IMR-90 (cell line): ENCODE results near the gene C5orf63. TPM values are rescaled to one million over a fixed set of nuclear protein-coding genes. Genes with fewer than 3 reads are reported as not detected.

ENCODE experiments used
- ATAC-seq: fragments of 200-7000 bp; cut with Tn5 transposase; 2 replicates; pipeline ENCODE4 v1.9.1; 2020; ENCODE audit warnings: low read depth, mild to moderate bottlenecking, moderate library complexity
- BruUV-seq: library from RNA; stranded (reverse); fragments of 400-500 nt; replicated peaks from 2 replicates; lab custom pipeline; 2021; lab: Mats Ljungman, UMichigan
- CTCF ChIA-PET: fragments of 300-600 bp; formaldehyde crosslinking; extraction: SDS; loops from one replicate; lab custom pipeline; 2021; ENCODE audit warnings: antibody characterized with exemption; lab: Yijun Ruan, JAX
- POLR2A ChIA-PET: fragments of 300-600 bp; sonication (Branson Sonifier 250); formaldehyde crosslinking; loops from one replicate; lab custom pipeline; 2022; ENCODE audit warnings: antibody characterized with exemption; ENCODE audit not compliant: unreplicated experiment; lab: Charles Lee
- DNase-seq: peaks from one replicate; pipeline ENCODE4 v3.0.0; 2013
- H2AFZ ChIP-seq: replicated peaks from 2 replicates; pipeline ENCODE3; 2013; ENCODE audit warnings: low read length, mild to moderate bottlenecking; ENCODE audit not compliant: poor library complexity
- H2AK5ac ChIP-seq: 2 replicates; pipeline ENCODE4 v1.6.1; 2013; ENCODE audit warnings: low read depth, low read length, inconsistent platforms
- H2AK9ac ChIP-seq: replicated peaks from 2 replicates; pipeline ENCODE3; 2013; ENCODE audit warnings: mild to moderate bottlenecking, low read depth, low read length, moderate library complexity; ENCODE audit not compliant: poor library complexity
- H2BK120ac ChIP-seq: 2 replicates; pipeline ENCODE4 v1.6.1; 2013; ENCODE audit warnings: low read depth, low read length, inconsistent platforms
- H2BK15ac ChIP-seq: 3 replicates; pipeline ENCODE4 v1.6.1; 2013; ENCODE audit warnings: low read depth, low read length, inconsistent platforms
- H2BK20ac ChIP-seq: 2 replicates; pipeline ENCODE4 v1.6.1; 2013; ENCODE audit warnings: low read depth, mild to moderate bottlenecking, inconsistent platforms, low read length, moderate library complexity
- H2BK5ac ChIP-seq: 2 replicates; pipeline ENCODE4 v1.6.1; 2013; ENCODE audit warnings: mild to moderate bottlenecking, low read depth, low read length, inconsistent platforms; ENCODE audit not compliant: poor library complexity, severe bottlenecking
- H3K14ac ChIP-seq: replicated peaks from 2 replicates; pipeline ENCODE4 v1.6.1; 2013; ENCODE audit warnings: low read depth, low read length, inconsistent platforms
- H3K18ac ChIP-seq: 2 replicates; pipeline ENCODE4 v1.6.1; 2013; ENCODE audit warnings: low read depth, low read length, control low read depth
- H3K23ac ChIP-seq: 2 replicates; pipeline ENCODE4 v1.6.1; 2013; ENCODE audit warnings: low read depth, low read length, inconsistent platforms
- H3K27ac ChIP-seq: 2 replicates; pipeline ENCODE4 v1.5.1; 2013; ENCODE audit warnings: mild to moderate bottlenecking, control low read depth, low read length; ENCODE audit not compliant: insufficient read depth
- H3K27me3 ChIP-seq: 2 replicates; pipeline ENCODE4 v1.6.1; 2013; ENCODE audit warnings: low read length; ENCODE audit not compliant: control insufficient read depth, insufficient read depth
- H3K36me3 ChIP-seq: 2 replicates; pipeline ENCODE4 v1.6.1; 2013; ENCODE audit warnings: low read length, mixed read lengths; ENCODE audit not compliant: control insufficient read depth, insufficient read depth
- H3K4ac ChIP-seq: 2 replicates; pipeline ENCODE4 v1.6.1; 2013; ENCODE audit warnings: low read depth, low read length, inconsistent platforms
- H3K4me1 ChIP-seq: 2 replicates; pipeline ENCODE4 v1.6.1; 2013; ENCODE audit warnings: low read length, mixed read lengths; ENCODE audit not compliant: control insufficient read depth, insufficient read depth
- H3K4me2 ChIP-seq: 2 replicates; pipeline ENCODE4 v1.6.1; 2013; ENCODE audit warnings: low read depth, mild to moderate bottlenecking, control low read depth, low read length, moderate library complexity
- H3K4me3 ChIP-seq: 2 replicates; pipeline ENCODE4 v1.5.1; 2013; ENCODE audit warnings: low read depth, mild to moderate bottlenecking, control low read depth, low read length, moderate library complexity; ENCODE audit not compliant: insufficient read depth
- H3K56ac ChIP-seq: 2 replicates; pipeline ENCODE4 v1.6.1; 2013; ENCODE audit warnings: low read length, inconsistent platforms; ENCODE audit not compliant: insufficient read depth; ENCODE audit errors: extremely low read depth
- H3K79me1 ChIP-seq, 2 experiments: 2 replicates each; pipeline ENCODE4 v1.6.1; 2013; ENCODE audit warnings: low read length in 2 of 2, inconsistent platforms in 1 of 2, low read depth in 1 of 2
- H3K9ac ChIP-seq: 2 replicates; pipeline ENCODE4 v1.6.1; 2013; ENCODE audit warnings: low read depth, low read length, control low read depth
- H3K9me1 ChIP-seq: 2 replicates; pipeline ENCODE4 v1.6.1; 2013; ENCODE audit warnings: low read length, inconsistent platforms; ENCODE audit not compliant: insufficient read depth
- H3K9me3 ChIP-seq: 2 replicates; pipeline ENCODE4 v1.6.1; 2013; ENCODE audit warnings: low read length; ENCODE audit not compliant: control insufficient read depth, insufficient read depth
- H4K20me1 ChIP-seq: 2 replicates; pipeline ENCODE4 v1.6.1; 2013; ENCODE audit warnings: low read length, inconsistent platforms; ENCODE audit not compliant: insufficient read depth
- H4K5ac ChIP-seq: 2 replicates; pipeline ENCODE4 v1.6.1; 2013; ENCODE audit warnings: mild to moderate bottlenecking, low read depth, low read length, control low read depth
- H4K8ac ChIP-seq, 2 experiments: 2 replicates each; pipeline ENCODE4 v1.6.1; 2013; ENCODE audit warnings: low read depth in 2 of 2, low read length in 2 of 2, control low read depth in 1 of 2, inconsistent platforms in 1 of 2
- H4K91ac ChIP-seq: 2 replicates; pipeline ENCODE4 v1.6.1; 2013; ENCODE audit warnings: low read depth, low read length, inconsistent platforms; ENCODE audit not compliant: insufficient read depth
- BHLHE40 ChIP-seq: fragments of 150-350 bp; IDR thresholded peaks from 2 replicates; pipeline ENCODE4 v1.6.1; 2016; ENCODE audit warnings: mild to moderate bottlenecking, low read depth, low read length
- CEBPB ChIP-seq: IDR thresholded peaks from 2 replicates; pipeline ENCODE4 v1.6.1; 2012; ENCODE audit warnings: low read depth, low read length, improper control_type of control experiment
- CHD1 ChIP-seq: IDR thresholded peaks from 2 replicates; pipeline ENCODE4 v1.6.1; 2012; ENCODE audit warnings: low read depth, low read length, improper control_type of control experiment
- CTCF ChIP-seq: conservative IDR thresholded peaks from 2 replicates; pipeline ENCODE4 v1.5.1; 2012; ENCODE audit warnings: mild to moderate bottlenecking, low read depth, low read length, improper control_type of control experiment
- ELK1 ChIP-seq: fragments of 150-350 bp; IDR thresholded peaks from 2 replicates; pipeline ENCODE4 v1.6.1; 2016; ENCODE audit warnings: low read depth, mild to moderate bottlenecking, low read length, moderate library complexity, borderline replicate concordance
- FOS ChIP-seq: fragments of 150-350 bp; IDR thresholded peaks from 2 replicates; pipeline ENCODE4 v1.6.1; 2016; ENCODE audit warnings: low read depth, low read length
- MAFK ChIP-seq: IDR thresholded peaks from 2 replicates; pipeline ENCODE4 v1.6.1; 2012; ENCODE audit warnings: low read depth, low read length, improper control_type of control experiment
- MAZ ChIP-seq: IDR thresholded peaks from 2 replicates; pipeline ENCODE4 v1.6.1; 2012; ENCODE audit warnings: low read depth, mild to moderate bottlenecking, low read length, improper control_type of control experiment, moderate library complexity, borderline replicate concordance
- MXI1 ChIP-seq: IDR thresholded peaks from 2 replicates; pipeline ENCODE4 v1.6.1; 2012; ENCODE audit warnings: low read depth, mild to moderate bottlenecking, low read length, moderate library complexity, borderline replicate concordance
- NFE2L2 ChIP-seq: fragments of 150-350 bp; IDR thresholded peaks from 2 replicates; pipeline ENCODE4 v1.6.1; 2016; ENCODE audit warnings: low read depth, mild to moderate bottlenecking, low read length
- POLR2A ChIP-seq: IDR thresholded peaks from 2 replicates; pipeline ENCODE4 v1.6.1; 2012; ENCODE audit warnings: mild to moderate bottlenecking, low read depth, low read length
- RAD21 ChIP-seq: IDR thresholded peaks from 2 replicates; pipeline ENCODE4 v1.6.1; 2012; ENCODE audit warnings: low read length, improper control_type of control experiment
- RCOR1 ChIP-seq: IDR thresholded peaks from 2 replicates; pipeline ENCODE4 v1.6.1; 2012; ENCODE audit warnings: mild to moderate bottlenecking, low read length, improper control_type of control experiment; ENCODE audit not compliant: insufficient replicate concordance
- RFX5 ChIP-seq: IDR thresholded peaks from 2 replicates; pipeline ENCODE4 v1.8.0; 2012; ENCODE audit warnings: low read depth, mild to moderate bottlenecking, low read length, moderate library complexity
- SMC3 ChIP-seq: fragments of 150-350 bp; IDR thresholded peaks from 2 replicates; pipeline ENCODE4 v1.6.1; 2016; ENCODE audit warnings: low read depth, mild to moderate bottlenecking, antibody characterized with exemption, low read length, moderate library complexity
- USF2 ChIP-seq: fragments of 150-350 bp; IDR thresholded peaks from 2 replicates; pipeline ENCODE4 v1.6.1; 2017; ENCODE audit warnings: mild to moderate bottlenecking, antibody characterized with exemption, low read length, low read depth
- WGBS, 2 experiments: methylation state at CpG; one replicate each; pipeline versions ENCODE4 v1.1.5 to v1.1.7; 2013; ENCODE audit warnings: missing lambda C conversion rate in 2 of 2; ENCODE audit not compliant: insufficient read length in 1 of 2; ENCODE audit errors: extremely low coverage in 2 of 2; 5-methylcytosine and 5-hydroxymethylcytosine counted together
- dilution Hi-C: fragments of 300-500 bp; cut with HindIII; formaldehyde crosslinking; loops from one replicate; pipeline ENCODE4 v1.14.3; 2018; ENCODE audit warnings: low sequenced_read_pairs; ENCODE audit not compliant: unreplicated experiment
- in situ Hi-C: fragments of 300-500 bp; cut with MboI; formaldehyde crosslinking; loops from 3 replicates; pipeline ENCODE4 v1.14.3; 2019; ENCODE audit warnings: low sequenced_read_pairs, inconsistent platforms, mixed read lengths
- intact Hi-C: fragments of 100-400 bp; cut with micrococcal nuclease; formaldehyde crosslinking; loops from 2 replicates; pipeline ENCODE4 v1.10.0; 2022
- polyA plus RNA-seq, 3 experiments: library from polyadenylated mRNA; depleted of rRNA; stranded (reverse); fragments of >200 nt; gene quantifications; 2 replicates each; pipeline ENCODE4 v1.2.3, GENCODE V29; 2012; ENCODE audit warnings: low replicate concordance in 1 of 3
- total RNA-seq: library from RNA; depleted of rRNA; stranded (reverse); fragments of >200 nt; gene quantifications from 2 replicates; pipeline ENCODE4 v1.2.3, GENCODE V29; 2012

Gene C5orf63
- total and polyA plus RNA-seq, 2 of the 4 experiments (the other 2 are of a cell fraction) = 0.72 to 1.1 TPM

GRCh38 chr5:127056896-127057295 is 16.4 kb downstream of the C5orf63 start:
- Histone ChIP-seq H3K27me3 (no peaks in the 10 kb centered on the region), H3K9ac (no peak overlapping the region), H3K4me1 (no peaks in the 10 kb centered on the region), H3K14ac (no peak overlapping the region), H3K36me3 (no peaks in the 10 kb centered on the region), H2AFZ (no peak overlapping the region), H2AK5ac (no peak overlapping the region), H3K9me3 (no peaks in the 10 kb centered on the region), H4K20me1 (no peaks in the 10 kb centered on the region), H2BK5ac (no peak overlapping the region), H3K18ac (no peak overlapping the region), H3K56ac (no peak overlapping the region), H3K4me3 (no peak overlapping the region), H3K23ac (no peak overlapping the region), H4K8ac (no peak overlapping the region), H2AK9ac (no peak overlapping the region), H3K4ac (no peak overlapping the region), H3K9me1 (no peaks in the 10 kb centered on the region), H3K79me1 (no peaks in the 10 kb centered on the region), H3K27ac (no peak overlapping the region), H4K5ac (no peak overlapping the region), H4K91ac (no peak overlapping the region), H2BK120ac (no peak overlapping the region), H3K4me2 (no peak overlapping the region), H2BK20ac (no peak overlapping the region), H2BK15ac (no peak overlapping the region)
- in situ Hi-C loops (no loop called here), dilution Hi-C loops (no loop called here), intact Hi-C loops (no loop called here)
- no peak for DNase-seq
- WGBS, 2 experiments = 83% methylated on average over 1 of the region's 2 CpGs; no CpG with 5 or more reads in 1 of the 2 experiments
- no TSS peak for BruUV-seq
- no peak for ATAC-seq
- TF ChIP-seq RAD21 = no peak
- TF ChIP-seq FOS = no peak
- no peak for TF ChIP-seq CHD1
- TF ChIP-seq POLR2A = no peak
- TF ChIP-seq NFE2L2 = no peak
- no peak for TF ChIP-seq ELK1
- TF ChIP-seq MAZ = no peak
- TF ChIP-seq MAFK = no peak
- TF ChIP-seq RCOR1 = no peak
- TF ChIP-seq CTCF = no peak
- TF ChIP-seq SMC3 = no peak
- TF ChIP-seq CEBPB = no peak
- no peak for TF ChIP-seq RFX5
- no peak for TF ChIP-seq BHLHE40
- no peak for TF ChIP-seq MXI1
- TF ChIP-seq USF2 = no peak
- ChIA-PET POLR2A (no interaction called here), CTCF (interaction anchor here (0.5 to 1.3 kb wide), 2 partner anchors 16 to 66 kb away, joined by 3 to 4 read pairs; no protein-coding TSS in a partner anchor)
